ENCODE results near the gene SMOC2.

- TF ChIP-seq ZNF225 (CRISPR knock-in tag; IDR thresholded peaks at IDR 0.05) (no peak), RNF2 (conservative IDR thresholded peaks at IDR 0.05; ENCODE audit: low read depth) (no peak), ZNF558 (CRISPR knock-in tag; IDR thresholded peaks at IDR 0.05; ENCODE audit: borderline replicate concordance) (no peak), EZH2 (conservative IDR thresholded peaks at IDR 0.05; ENCODE audit: low read depth, low read length) (no peak), SUZ12 (IDR thresholded peaks at IDR 0.05; ENCODE audit: low read depth, low read length) (no peak), ZHX1 (CRISPR knock-in tag; IDR thresholded peaks at IDR 0.05; ENCODE audit: low read depth) (no peak), ZNF382 (CRISPR knock-in tag; IDR thresholded peaks at IDR 0.05; ENCODE audit: borderline replicate concordance) (no peak), NFE2L2 (IDR thresholded peaks at IDR 0.05; ENCODE audit: low read length) (no peak), MED1 (CRISPR knock-in tag; IDR thresholded peaks at IDR 0.05) (no peak)
- TF ChIP-seq, protein P1, sequence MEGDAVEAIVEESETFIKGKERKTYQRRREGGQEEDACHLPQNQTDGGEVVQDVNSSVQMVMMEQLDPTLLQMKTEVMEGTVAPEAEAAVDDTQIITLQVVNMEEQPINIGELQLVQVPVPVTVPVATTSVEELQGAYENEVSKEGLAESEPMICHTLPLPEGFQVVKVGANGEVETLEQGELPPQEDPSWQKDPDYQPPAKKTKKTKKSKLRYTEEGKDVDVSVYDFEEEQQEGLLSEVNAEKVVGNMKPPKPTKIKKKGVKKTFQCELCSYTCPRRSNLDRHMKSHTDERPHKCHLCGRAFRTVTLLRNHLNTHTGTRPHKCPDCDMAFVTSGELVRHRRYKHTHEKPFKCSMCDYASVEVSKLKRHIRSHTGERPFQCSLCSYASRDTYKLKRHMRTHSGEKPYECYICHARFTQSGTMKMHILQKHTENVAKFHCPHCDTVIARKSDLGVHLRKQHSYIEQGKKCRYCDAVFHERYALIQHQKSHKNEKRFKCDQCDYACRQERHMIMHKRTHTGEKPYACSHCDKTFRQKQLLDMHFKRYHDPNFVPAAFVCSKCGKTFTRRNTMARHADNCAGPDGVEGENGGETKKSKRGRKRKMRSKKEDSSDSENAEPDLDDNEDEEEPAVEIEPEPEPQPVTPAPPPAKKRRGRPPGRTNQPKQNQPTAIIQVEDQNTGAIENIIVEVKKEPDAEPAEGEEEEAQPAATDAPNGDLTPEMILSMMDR (CRISPR knock-in tag; IDR thresholded peaks at IDR 0.05), result no peak
Measured at GRCh38 chr6:168632694-168633093, 191.7 kb downstream of the SMOC2 start.

All from HepG2 (cell line).